Activated gamma-delta T cell treated with Interleukin-2 at 50 U/mL for 16 hours (primary cell): Measurements from ENCODE around the gene LRG1.

Experiments
- DNase-seq: peaks from one replicate; pipeline ENCODE4 v3.0.0-alpha.2; 2020

Gene LRG1

DNA sequence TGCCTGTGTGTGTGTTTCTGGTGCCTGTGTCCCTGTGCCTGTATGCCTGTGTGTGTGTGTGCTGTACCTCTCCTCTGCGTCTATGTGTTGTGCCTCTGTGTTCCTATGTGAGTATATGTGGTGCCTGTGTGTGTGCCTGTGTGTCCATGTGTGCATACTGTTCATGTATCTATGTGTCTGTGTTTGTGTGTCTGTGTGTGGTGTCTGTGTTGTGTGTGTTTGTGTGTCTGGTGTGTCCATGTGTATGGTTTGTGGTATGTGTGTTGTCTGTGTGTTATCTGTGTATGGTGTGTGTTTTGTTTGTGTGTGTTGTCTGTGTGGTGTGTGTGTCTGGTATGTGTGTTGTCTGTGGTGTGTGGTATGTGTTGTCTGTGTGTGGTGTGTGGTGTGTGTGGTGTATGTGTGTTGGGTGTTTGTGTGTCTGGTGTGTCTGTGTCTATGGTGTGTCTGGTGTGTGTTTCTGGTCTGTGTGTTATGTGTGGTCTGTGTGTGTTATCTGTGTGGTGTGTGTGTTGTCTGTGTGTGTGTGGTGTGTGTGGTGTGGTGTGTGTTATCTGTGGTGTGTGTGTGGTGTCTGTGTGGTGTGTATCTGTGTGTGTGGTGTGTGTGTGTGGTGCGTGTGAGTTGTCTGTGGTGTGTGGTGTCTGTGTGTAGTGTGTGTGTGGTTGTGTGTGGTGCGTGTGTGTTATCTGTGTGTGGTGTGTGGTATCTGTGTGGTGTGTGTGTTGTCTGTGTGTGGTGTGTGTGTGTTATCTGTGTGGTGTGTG is 47.3 kb downstream of the LRG1 start:
- no peak for DNase-seq

DNA sequence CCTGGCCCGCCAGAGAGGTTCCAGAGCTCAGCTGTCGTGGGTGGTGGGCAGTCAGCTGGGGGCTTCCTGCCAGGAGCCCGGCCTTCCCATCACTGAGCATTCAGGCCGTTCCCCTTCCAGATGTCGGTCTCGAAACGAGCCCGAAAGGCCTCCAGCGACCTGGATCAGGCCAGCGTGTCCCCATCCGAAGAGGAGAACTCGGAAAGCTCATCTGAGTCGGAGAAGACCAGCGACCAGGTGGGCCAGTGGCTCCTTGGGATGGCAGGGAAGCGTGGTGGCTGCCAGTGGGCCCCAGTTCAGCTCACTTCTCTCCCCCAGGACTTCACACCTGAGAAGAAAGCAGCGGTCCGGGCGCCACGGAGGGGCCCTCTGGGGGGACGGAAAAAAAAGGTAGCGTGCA is 48.4 kb downstream of the LRG1 start:
- DNase-seq, result no peak

DNA sequence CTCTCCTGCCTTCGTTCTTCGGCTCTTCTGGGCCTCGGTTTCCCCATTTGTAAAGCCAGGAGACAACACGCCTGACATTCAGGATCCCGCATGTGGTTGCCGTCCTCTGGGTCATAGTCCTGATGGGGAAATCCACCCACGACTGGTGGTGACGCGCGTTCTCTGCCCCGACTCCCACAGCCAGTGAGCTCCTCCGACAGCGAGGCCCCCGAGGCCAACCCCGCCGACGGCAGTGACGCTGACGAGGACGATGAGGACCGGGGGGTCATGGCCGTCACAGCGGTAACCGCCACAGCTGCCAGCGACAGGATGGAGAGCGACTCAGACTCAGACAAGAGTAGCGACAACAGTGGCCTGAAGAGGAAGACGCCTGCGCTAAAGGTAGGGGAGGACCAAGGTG is 51.3 kb downstream of the LRG1 start:
- DNase-seq, result no peak

DNA sequence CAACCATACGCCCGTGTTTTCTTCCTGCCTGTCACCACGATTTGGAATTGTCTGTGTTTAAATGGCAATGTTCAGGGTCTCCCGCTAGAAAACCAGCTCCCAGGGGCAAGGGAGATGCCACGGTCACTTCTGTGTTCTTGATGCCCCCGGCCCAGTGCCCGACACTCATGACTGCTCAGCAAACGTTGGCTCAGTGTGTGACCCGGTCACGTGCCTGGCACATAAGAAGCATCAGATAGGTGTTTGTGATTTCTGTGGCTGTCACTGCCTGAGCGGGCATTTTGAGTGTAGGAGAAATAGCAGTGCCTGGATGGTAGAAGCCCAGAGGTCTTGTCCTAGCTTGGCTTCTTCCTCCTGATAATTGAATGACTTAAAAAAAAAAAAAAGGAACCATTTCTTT is 52.3 kb downstream of the LRG1 start:
- no peak for DNase-seq
